Left lung (tissue), 10 donors: ENCODE results near the gene TANGO2. TPM values are rescaled to one million over a fixed set of nuclear protein-coding genes. Genes with fewer than 3 reads are reported as not detected.

Source experiments
- ATAC-seq: fragments of 200-7000 bp; cut with Tn5 transposase; one replicate; pipeline ENCODE4 v1.9.1; 2020; ENCODE audit warnings: moderate library complexity
- DNase-seq, 4 donors: peaks; one replicate each; pipeline ENCODE4 v3.0.0-alpha.2; 2013 to 2020
- H3K27ac ChIP-seq, 2 donors: fragments of 200-600 bp; sonication (generic) in 1 of 2; one replicate each; pipeline versions ENCODE4 v1.5.0 to v1.8.0; 2020 to 2021
- H3K27me3 ChIP-seq, 2 donors: fragments of 200-600 bp; sonication (generic) in 1 of 2; one replicate each; pipeline versions ENCODE4 v1.5.0 to v1.8.0; 2020 to 2021
- H3K36me3 ChIP-seq, 2 donors: fragments of 200-600 bp; sonication (generic) in 1 of 2; one replicate each; pipeline versions ENCODE4 v1.5.0 to v1.8.0; 2020 to 2021
- H3K4me1 ChIP-seq, 2 donors: fragments of 200-600 bp; one replicate each; pipeline ENCODE4 v1.8.0; 2021
- H3K4me3 ChIP-seq, 2 donors: fragments of 200-600 bp; sonication (generic) in 1 of 2; one replicate each; pipeline versions ENCODE4 v1.5.0 to v1.8.0; 2020 to 2021; ENCODE audit warnings: mild to moderate bottlenecking in 1 of 2
- H3K9me3 ChIP-seq, 2 donors: fragments of 200-600 bp; sonication (generic) in 1 of 2; one replicate each; pipeline versions ENCODE4 v1.5.0 to v1.8.0; 2020 to 2021
- intact Hi-C, 2 donors: fragments of 100-400 bp; cut with DNase I; formaldehyde crosslinking; loops; one replicate each; pipeline versions ENCODE4 v1.11.2 to v1.14.2; 2022
- polyA plus RNA-seq, 6 donors: library from polyadenylated mRNA; unstranded; fragments of 120-200 nt; gene quantifications; one replicate each; pipeline ENCODE4 v1.2.1, GENCODE V29; 2013; ENCODE audit not compliant: insufficient read length in 6 of 6
- total RNA-seq, 2 donors: library from RNA; stranded (reverse); fragmentation: NEBNext Ultra II Directional; extraction: Animal tissue kit (Norgen Biotek cat#: 25700); gene quantifications; one replicate each; pipeline ENCODE4 v1.2.1, GENCODE V29; 2021
- TF ChIP-seq, protein P1 (sequence below), 2 donors: fragments of 200-600 bp; sonication (generic) in 1 of 2; IDR thresholded peaks; one replicate each; pipeline versions ENCODE4 v1.5.0 to v1.8.0; 2021; ENCODE audit warnings: antibody characterized with exemption in 2 of 2
- donor health status: DM: no; HTN: yes; CAD: no.
- donor health status: DM: no; HTN: no; CAD: no.

The TANGO2 gene
- total and polyA plus RNA-seq, 8 donors = 10.9 to 47.2 (median 13.6) TPM

DNA sequence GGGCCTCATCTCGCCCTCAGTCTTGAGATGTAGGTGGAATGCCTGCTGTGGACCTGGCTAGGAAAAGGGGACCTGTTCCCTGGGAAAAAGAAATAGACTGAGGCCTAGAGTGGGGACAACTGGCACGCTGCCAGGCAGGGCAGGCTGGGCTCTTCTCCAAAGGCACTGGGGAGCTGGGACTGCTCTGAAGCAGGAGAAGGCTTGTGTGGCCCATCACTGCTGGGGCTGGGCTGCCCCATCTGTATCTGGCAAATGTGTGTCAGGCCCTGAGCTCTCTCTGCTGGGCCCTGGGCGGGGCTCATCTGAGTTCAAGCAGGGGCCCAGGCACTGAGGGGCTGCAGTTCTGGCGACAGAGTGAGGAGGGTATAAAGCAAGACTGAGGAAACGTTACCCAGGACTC lies 37.2 kb upstream of the TANGO2 start:
- peaks cover 0 to 11% of the 10 kb centered on the region in 2 donors for H3K36me3 ChIP-seq
- H3K27me3 ChIP-seq = peaks cover 0 to 8% of the 10 kb centered on the region in 2 donors
- ATAC-seq = no peak
- H3K27ac ChIP-seq = no peak overlapping the region
- H3K9me3 ChIP-seq = no peaks in the 10 kb centered on the region
- no peak overlapping the region for H3K4me3 ChIP-seq
- intact Hi-C loops = no loop called here
- TF ChIP-seq, protein P1, sequence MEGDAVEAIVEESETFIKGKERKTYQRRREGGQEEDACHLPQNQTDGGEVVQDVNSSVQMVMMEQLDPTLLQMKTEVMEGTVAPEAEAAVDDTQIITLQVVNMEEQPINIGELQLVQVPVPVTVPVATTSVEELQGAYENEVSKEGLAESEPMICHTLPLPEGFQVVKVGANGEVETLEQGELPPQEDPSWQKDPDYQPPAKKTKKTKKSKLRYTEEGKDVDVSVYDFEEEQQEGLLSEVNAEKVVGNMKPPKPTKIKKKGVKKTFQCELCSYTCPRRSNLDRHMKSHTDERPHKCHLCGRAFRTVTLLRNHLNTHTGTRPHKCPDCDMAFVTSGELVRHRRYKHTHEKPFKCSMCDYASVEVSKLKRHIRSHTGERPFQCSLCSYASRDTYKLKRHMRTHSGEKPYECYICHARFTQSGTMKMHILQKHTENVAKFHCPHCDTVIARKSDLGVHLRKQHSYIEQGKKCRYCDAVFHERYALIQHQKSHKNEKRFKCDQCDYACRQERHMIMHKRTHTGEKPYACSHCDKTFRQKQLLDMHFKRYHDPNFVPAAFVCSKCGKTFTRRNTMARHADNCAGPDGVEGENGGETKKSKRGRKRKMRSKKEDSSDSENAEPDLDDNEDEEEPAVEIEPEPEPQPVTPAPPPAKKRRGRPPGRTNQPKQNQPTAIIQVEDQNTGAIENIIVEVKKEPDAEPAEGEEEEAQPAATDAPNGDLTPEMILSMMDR (IDR thresholded peaks at IDR 0.05) = no peak
- peak in 1 of 4 donors; percentile 50 for DNase-seq
- H3K4me1 ChIP-seq = peaks cover 0 to 24% of the 10 kb centered on the region in 2 donors

DNA sequence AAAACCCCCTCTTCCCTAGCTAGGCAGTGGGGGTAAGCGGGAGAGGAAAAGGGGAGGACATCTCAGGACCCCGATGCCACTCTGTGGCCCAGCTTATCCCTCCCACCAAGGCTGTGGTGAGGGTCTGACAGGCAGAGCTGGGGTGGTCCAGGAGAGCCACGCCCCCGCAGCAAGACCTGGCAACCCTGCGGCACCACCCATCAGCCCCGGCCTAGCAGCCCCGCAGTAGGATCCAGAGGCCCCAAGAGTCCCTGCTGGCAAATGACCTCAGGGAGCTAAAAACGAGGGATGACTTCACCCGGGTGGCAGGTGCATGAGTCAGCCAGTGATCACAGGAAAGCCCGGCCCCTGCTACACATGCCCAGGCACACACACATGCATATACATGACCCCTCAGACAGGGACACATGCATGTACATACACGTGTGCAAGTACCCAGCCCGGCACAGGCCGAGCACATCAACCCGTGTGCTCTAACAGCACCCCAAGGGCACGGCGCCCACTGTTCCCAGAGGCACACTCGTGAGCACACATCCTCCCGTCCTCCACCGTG lies 36.6 kb upstream of the TANGO2 start:
- H3K4me1 ChIP-seq = peaks cover 0 to 24% of the 10 kb centered on the region in 2 donors
- intact Hi-C loops = no loop called here
- TF ChIP-seq, protein P1 (IDR thresholded peaks at IDR 0.05) = no peak
- H3K27me3 ChIP-seq = peaks cover 0 to 8% of the 10 kb centered on the region in 2 donors
- no peak for ATAC-seq
- H3K9me3 ChIP-seq = no peaks in the 10 kb centered on the region
- H3K36me3 ChIP-seq = peaks cover 0 to 7% of the 10 kb centered on the region in 2 donors
- no peak overlapping the region for H3K4me3 ChIP-seq
- H3K27ac ChIP-seq = no peak overlapping the region
- DNase-seq = peak in 1 of 4 donors; percentile 76

DNA sequence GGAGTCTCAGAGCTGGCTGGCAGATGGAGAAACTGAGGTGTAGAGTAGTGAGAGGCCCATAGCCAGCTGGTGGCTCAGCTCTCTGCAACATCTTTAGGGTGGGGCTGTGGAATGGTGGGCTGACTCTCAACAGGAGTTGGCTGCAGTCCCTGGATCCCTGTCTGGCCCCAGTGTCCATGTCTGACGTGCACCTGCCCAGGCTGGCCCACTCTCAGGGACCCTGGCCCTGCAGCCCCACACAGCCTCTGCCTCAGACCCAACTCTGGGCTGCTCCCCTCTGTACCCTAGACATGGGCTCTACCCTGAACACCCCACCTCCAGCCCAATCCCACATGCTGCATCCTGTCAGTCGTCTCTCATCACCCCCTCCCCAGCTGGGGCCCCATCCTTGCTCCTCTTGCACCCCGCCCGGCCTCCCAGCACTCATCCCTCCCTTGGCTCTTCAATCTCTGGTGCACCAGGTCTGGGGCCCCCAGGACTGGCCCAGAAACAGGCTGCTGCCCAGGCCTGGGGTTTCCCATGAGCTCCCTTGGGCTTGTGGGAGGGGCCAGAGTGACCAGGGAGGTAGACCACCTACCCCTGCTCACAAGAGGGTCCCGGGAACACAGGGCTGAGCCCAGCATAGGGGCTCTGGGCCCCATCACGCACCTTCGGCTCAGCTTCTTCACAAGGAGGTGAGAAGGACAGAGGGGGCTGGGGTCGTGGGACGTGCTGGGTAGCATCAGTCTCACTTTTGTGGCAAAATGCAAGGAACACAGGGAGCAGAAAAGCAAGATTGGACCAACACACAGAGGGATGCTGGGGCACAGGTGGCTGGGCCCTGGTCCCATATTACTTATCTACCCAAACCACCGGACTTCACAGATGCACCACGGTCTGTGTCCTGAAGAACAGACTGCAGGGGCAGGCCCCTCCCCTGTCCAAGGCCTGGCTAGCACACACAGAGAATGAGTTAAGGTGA lies 35.8 kb upstream of the TANGO2 start:
- peak in 1 of 4 donors; percentile 50 for DNase-seq
- intact Hi-C loops = no loop called here
- H3K4me1 ChIP-seq = peaks cover 0 to 24% of the 10 kb centered on the region in 2 donors
- TF ChIP-seq, protein P1 (IDR thresholded peaks at IDR 0.05) = no peak
- H3K36me3 ChIP-seq = no peaks in the 10 kb centered on the region
- H3K9me3 ChIP-seq = no peaks in the 10 kb centered on the region
- no peak overlapping the region for H3K27ac ChIP-seq
- H3K27me3 ChIP-seq = peaks cover 0 to 8% of the 10 kb centered on the region in 2 donors
- ATAC-seq = no peak
- no peak overlapping the region for H3K4me3 ChIP-seq

DNA sequence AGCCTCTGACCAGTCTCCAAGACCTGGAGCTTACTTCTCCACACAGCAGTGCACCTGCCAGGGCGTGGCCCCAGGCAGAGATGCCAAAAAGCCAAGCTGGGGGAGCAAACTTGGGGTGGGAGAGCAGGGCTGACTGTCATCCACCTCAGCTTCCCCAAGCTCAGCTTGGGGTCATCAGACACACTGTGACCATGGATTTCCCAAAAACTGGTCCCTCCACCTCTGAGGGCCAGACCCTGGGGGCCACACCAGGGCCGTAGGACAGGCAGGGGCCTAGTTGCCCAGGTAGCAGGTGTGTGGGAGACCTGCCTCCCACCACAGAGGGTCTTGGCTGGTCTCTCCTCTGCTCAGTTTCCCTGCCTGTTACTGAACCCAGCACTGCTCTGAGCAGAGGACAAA lies 34.9 kb upstream of the TANGO2 start:
- intact Hi-C loops = no loop called here
- Histone ChIP-seq H3K4me3 (peak overlapping the region; percentile 69 to 70), H3K4me1 (peaks cover 0 to 24% of the 10 kb centered on the region in 2 donors), H3K27me3 (peaks cover 0 to 8% of the 10 kb centered on the region in 2 donors), H3K36me3 (no peaks in the 10 kb centered on the region), H3K27ac (no peak overlapping the region), H3K9me3 (no peaks in the 10 kb centered on the region)
- TF ChIP-seq, protein P1 (IDR thresholded peaks at IDR 0.05) = no peak
- DNase-seq = peak in 1 of 4 donors; percentile 38
- no peak for ATAC-seq
